Stimulated activated CD4-positive, alpha-beta T cell treated with anti-CD3 and anti-CD28 coated beads, Interleukin-4, amount 100 ng/mL, for 4 hours (primary cell): ENCODE data around the gene PLAGL2.
A peak's percentile ranks its signal among the peaks of the same experiment; 100 is the strongest.
"Not testable (repeated sequence)": the region's sequence is repeated elsewhere in the genome, so short reads cannot be mapped to it uniquely, and the experiment has no call there.

Experiments used
- DNase-seq, 2 experiments: peaks; one replicate each; pipeline ENCODE4 v3.0.0-alpha.2; 2020

The PLAGL2 gene

DNA sequence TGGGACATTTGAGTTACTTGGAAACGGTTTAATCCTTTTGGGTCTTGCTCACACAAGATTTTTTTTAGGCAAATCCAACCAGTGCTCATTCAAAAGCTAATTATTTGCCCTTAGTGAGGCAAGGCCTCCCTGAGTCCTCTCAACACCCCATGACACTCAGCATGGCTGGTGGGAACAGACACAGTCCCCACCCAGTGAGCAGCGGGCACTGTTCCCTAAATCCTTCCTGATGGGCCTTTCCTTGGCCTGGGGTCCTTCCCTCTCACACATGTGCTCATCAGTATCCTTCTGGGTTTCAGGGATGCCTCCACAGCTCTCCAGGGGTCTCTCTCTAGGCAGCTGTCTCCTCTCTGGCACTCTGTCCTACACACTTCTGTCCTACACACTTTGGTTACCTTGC lies 28.0 kb downstream of the PLAGL2 start:
- DNase-seq = no peak

DNA sequence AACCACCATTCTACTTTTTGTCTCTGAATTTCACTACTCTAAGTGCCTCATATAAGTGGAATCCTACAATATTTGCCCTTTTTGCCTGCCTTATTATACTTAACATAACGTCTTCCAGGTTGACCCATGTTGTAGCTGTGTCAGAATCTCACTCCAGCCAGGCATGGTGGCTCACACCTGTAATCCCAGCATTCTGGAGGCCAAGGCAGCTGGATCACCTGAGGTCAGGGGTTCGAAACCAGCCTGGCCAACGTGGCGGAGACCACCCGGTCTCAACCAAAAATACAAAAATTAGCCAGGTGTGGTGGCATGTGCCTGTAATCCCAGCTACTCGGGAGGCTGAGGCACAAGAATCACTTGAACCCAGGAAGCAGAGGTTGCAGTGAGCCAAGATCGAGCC lies 29.8 kb downstream of the PLAGL2 start:
- DNase-seq = not testable (repeated sequence)

DNA sequence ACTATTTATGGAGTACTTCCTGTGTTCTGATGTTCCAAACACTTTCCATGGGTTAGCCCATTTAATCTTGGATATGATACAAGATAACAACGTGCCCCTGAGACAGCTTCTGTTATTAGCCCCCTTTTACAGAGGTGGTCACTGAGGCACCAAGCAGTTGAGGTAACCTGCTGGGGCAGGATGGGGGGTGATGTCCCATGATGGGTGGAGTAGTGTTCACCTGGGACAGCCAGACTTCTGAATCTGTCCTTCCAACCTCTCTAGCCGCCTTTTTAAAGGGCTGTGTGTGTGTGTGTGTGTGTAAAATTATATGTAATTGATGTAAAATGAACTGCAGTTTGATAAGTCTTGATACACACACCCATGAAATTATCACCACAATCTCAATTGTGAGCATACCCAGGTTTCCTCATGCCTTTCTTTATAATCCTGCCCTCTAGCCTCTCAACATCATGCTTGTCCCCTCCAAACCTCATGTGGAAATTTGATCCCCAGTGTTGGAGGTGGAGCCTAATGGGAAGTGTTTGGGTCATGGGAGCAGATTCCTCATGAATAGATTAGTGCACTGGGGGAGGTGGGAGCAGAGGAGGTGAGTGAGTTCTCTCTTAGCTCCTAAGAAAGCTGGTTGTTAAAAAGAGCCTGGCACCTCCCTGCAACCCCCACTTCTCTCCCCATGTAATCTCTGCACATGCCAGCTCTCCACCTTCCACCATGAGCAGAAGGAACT lies 39.2 kb downstream of the PLAGL2 start:
- DNase-seq = no peak

DNA sequence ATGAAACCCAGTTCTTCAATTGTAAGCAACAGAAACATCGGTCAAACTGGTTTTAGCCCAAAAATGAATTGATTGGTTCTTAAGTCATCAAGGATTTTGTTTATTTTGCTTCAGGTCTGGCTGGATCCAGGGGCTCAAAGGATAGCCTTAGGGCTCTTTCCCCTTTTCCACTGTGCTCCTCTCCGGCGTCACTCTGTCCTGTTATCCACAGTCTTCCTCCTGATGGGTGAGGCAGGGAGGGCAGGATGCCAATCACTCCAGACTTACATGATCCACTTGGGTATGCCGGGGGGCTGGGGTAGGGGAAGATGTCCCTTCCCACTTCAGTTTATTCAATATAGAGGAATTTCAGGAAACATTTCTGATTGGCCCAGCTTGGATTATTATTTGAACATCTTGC lies 40.0 kb downstream of the PLAGL2 start:
- DNase-seq = no peak

DNA sequence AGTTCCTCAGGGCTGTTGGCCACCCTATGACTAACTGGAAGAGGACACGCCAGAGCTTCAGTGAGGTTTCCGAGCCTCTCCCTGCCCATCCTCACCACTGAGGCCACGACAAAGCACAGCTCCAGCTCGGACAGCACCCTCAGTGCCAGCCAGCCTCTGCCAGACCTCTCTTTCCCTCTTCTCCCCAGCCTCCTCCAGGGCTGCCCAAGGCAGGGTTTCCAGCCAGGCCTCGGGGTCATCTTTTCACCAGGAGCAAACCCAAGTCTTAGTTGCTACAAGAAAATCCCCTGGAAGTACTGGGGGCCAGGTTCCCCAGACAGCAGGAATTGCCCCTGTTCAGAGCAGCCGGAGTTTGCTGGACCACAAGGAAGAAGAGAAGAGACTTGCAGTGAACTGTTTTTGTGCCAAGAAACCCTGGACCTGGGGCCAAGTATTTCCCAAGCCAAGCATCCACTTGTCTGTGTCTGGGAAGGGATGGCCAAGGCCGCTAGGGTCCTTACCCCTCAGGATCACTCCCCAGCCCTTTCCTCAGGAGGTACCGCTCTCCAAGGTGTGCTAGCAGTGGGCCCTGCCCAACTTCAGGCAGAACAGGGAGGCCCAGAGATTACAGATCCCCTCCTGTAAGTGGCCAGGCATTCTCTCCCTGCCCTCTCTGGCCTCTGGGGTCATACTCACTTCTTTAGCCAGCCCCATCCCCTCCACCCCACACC lies 41.6 kb downstream of the PLAGL2 start:
- no peak for DNase-seq

DNA sequence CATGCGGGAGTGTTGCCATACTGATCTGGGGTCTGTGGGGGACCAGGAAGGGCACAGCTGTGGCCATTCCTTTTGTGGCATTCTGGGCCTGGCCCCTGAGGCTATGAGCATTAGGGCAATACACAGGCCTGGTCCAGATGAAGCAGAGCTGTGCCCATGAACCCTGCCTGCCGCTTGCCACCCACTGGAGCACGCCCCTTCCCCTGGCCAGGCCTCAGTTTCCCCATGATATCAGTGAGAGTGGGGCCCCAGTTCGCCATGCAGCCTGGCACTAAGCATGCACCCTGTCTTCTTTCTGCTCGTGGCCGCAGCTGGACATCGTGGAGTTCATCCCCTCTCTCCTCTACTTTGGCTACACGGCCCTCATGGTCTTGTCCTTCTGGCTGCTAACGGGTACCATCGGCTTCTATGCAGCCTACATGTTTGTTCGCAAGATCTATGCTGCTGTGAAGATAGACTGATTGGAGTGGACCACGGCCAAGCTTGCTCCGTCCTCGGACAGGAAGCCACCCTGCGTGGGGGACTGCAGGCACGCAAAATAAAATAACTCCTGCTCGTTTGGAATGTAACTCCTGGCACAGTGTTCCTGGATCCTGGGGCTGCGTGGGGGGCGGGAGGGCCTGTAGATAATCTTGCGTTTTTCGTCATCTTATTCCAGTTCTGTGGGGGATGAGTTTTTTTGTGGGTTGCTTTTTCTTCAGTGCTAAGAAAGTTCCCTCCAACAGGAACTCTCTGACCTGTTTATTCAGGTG lies 42.4 kb downstream of the PLAGL2 start:
- no peak for DNase-seq

DNA sequence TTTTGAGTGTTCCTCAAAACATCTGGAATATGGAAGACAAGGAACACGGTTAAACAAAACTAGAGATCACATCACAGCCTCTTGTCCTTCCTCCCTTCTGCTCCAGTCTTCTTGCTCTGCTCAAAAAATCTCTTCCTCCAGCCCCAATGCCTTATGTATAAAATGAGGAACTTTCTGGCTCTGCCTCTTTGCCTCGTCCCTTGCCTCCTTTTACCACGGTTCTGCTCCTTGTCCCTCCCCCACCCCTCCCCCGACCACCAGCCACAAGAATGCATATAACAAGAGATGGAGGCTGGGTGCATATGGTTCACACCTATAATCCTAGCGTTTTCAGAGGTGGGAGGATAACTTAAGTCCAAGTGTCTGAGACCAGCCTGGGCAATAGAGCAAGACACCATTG lies 43.6 kb downstream of the PLAGL2 start:
- no peak for DNase-seq

DNA sequence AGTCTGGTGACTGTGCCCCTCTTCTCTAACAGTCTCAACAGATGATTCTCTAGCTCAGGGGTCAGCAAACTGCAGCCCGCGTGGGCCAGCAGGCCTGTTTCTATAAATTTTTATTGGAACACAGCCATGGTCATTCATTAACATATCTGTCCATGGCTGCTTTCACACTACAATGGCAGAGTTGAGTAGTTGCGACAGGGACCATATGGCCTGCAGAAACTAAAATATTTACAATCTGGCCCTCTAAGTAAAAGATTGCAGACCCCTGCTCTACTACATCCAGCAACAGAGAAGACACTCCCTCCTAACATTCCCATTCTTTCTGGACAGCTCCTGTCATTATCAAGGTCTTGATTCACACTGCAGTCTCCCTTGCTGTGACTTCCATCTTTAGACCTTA lies 45.2 kb downstream of the PLAGL2 start:
- DNase-seq = no peak

DNA sequence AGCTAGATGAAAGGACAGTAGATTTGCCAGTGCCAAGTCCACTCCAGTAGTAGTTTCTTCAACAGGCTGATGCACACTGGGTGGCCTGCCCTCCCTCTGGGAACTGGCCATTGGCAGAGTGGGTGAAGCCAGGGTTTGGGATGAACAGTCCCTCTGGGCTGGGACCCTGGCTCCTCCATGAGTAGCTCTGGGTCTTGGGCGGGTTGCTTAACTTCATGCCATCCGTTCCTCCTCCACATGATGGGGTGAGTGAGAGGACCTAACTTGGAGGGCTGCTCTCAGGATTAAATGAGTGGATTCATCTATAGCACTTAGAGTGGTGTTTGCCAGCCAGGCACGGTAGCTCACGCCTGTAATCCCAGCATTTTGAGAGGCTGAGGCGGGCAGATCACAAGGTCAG lies 47.2 kb downstream of the PLAGL2 start:
- DNase-seq = no peak

DNA sequence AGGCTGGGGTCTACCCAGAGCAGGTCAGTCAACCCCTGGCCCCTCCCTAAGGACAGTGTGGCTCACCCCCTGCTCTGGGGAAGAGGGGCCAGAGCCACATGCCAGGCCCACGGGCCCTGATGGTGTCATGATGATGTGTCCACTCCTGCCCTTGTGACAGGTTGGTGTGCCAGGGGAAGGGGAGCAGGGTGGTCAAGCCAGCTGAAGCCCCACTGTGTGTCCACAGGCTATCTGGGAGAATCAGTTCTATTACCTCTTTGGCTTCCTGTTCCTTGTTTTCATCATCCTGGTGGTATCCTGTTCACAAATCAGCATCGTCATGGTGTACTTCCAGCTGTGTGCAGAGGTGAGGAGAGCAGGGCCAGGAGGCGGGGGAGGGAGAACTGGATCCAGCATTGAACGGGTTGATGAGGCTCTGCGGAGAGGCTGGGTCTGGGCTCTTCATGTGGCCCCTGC lies 47.7 kb downstream of the PLAGL2 start:
- DNase-seq = no peak

DNA sequence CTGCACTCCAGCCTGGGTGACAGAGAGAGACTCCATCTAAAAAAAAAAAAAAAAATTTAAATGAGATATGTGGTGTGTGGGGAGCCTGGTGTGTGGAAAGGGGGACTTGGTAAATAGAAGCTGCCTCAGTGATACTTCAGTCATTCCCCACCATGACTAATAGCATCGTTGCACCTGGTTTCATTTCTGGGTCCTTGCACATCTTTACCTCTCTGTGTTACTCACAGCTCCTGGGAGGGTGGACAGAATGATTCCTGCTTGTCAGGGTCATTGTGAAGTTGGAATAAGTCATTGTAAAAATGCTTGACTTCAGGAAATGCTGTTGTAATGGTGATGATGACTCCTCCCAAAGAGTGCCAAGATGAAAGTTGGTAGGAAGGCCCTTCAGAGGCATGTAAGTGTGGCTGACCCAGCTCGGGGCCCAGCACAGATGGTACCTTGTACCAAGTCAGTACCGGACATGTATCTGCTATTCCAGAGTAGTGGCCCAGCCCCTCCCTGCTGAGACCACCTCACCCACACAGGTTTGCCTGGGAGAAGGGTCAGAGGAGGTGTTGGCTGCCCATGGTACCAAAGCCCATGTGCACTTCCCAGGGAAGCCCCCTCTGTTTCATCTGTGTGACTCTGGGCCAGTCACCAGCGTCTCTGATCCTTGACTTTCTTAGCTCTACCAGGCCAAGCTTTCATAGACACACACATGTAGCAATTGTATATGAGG lies 48.4 kb downstream of the PLAGL2 start:
- DNase-seq = no peak

DNA sequence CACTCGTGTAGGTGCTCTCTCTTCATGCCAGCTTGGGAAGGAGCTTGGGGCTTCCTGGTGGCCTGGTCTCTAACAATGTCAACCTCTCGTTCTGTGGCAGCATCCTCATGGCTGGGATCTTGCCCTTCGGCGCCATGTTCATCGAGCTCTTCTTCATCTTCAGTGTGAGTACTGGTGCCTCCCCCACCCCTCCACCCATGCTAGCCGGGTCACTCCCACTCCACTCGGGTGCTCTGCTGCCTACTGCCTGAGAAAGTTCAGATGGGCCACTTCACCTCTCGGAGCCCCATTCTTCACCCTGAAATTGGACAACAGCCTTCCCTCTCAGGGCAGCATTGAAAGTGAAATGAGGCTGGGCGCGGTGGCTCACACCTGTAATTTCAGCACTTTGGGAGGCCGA lies 49.2 kb downstream of the PLAGL2 start:
- no peak for DNase-seq

DNA sequence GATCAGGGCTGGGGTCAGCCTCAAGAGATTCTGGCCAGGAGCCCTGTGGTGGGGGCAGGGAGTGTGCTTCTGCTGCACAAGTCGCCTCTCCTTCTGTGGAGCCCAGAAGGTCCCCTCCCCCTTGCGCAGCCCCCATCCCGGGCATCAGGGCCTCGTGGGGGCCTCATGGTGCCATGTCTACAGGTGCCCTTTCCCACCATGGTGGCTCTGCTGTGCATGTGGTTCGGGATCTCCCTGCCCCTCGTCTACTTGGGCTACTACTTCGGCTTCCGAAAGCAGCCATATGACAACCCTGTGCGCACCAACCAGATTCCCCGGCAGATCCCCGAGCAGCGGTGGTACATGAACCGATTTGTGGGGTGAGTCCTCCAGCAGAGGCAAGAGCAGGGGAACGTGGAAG lies 49.9 kb downstream of the PLAGL2 start:
- no peak for DNase-seq

DNA sequence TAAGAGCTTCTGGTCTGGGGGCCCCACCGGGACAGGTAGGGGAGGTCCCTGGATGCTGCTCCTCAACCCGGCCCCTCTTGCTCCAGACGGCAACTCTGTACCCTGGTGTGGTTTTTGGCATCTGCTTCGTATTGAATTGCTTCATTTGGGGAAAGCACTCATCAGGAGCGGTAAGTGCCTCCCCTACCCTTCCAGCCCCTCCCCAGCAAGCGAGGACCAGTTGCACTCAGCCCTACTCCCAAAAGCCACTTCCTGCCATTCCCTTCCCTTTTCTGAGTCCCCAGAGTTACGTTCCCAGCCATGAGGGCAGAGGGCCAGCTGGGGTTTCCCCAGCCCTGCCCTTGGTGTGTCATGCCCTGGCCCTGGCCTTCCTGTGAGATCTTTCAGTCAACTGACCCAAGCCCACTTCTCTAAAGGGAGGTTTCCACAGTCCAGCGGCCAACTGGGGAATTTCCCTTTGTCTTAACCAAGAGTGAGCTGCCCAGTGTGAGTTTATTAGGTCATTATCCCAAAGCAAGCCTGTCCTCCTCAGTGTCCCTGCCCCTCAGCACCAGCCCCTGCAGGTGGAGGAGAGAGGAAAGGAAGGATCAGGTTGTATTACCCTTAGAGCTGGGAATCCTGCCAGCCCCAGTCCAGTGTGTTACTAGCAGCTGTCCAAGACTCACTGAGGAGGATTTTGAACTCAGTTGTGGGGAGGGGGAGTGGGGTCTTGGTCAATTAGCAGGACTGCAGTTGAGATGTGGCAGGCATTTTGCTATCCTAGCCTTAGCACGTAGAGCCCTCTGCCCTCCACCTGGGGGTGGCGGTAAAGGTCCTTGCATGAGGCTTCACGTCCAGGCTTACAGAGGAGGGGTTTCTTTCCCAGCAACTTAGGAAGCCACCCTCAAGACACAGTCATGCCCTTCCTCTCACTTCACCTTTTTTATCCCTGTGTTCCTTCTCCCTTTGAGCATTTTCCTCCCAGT lies 52.2 kb downstream of the PLAGL2 start:
- DNase-seq = peak; percentile 23 to 29

DNA sequence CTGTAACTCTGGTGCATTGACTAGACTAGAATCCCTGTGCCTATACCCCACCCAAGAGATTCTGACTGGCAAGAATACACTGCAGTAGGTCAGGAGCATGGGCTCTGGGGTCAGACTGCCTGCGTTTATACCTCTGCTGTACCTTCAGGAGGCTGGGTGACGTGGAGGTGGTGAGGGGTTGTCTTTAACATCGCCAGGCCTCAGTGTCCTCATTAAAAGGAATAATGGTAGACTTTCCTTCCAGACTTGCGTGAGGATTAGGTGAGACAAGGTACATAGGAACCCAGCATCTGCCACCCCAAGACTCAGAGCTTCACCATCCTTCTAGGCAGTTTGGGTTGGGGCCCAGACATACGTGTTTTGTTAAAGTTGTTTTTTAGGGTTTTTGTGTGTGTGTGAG lies 53.8 kb downstream of the PLAGL2 start:
- DNase-seq = no peak

DNA sequence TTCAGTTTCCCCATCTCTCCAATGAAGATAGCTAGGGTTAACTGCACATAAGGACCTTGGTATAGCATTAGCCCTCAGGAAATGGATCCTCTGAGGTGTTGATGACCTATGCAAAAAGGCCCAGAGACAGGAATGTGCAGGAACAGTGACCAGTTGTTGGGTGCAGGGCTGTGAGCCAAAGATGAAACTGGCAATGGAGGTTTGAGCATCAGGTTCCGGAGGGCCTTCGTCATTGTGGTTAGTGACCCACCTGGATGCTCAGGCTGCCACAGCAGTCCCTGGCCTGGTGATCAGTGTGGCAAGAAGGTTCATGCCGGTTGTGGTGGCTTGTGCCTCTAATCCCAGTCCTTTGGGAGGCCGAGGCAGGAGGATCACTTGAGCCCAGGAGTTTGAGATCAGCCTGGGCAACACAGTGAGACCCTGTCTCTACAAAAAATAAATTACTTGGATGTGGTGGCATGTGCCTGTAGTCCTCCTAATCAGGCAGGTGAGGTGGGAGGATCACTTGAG lies 54.3 kb downstream of the PLAGL2 start:
- no peak for DNase-seq

DNA sequence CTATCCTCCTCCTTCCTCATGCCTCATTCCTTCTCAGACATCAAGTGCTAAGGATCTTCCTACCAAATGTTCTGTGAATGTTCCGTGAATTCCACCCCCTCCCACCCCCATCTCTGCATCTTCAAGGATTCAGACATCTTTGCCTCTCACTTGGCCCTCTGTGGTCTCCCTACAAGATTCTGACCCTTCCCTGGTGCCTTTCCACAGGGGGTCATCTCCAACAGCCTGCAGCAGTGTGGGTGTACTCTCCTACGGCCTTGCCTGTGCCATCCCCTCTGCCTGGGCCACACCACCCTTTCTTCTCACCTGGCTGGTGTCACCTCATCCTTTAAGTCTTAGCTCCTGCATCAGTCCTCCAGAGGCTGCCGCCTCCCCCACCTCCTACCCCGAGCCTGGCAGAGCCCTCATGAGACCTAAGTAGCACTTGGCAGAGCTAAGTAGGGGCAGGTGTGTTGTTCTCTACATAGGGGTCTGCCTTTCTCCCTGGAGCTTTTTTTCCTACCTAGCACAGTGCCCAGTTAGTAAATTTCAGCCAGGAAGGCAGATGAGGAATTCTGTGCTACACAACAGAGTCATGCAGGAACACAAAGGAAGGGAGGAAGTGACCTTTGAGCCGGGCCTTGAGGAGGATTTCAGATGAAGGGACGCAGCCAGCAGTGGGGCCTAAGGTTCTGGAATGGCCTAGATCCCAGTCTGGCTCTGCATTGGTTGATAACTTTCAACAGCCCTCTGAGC lies 55.0 kb downstream of the PLAGL2 start:
- no peak for DNase-seq

DNA sequence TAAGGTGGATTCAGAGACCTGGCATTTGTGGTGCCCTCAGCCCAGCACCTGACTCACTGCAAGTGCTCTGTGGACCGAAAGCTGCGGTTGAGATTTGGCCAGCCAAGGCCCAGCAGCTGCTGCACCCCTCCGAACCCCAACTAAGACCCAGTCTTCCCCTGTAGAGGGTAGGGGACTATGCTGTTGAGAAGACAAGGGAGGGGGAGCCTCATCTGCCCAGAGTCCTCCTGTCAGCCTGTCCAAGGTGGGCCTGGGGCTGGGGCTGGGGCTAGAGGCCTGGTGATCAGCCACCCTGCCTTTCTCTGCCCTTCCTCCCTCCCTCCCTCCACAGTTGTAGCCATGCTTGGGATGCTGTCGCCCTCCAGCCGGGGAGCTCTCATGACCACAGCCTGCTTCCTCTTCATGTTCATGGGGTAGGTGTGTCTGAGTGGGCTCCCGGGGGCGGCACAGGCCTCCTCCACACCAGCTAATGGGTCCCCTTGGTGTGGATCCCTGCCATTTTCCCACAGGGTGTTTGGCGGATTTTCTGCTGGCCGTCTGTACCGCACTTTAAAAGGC lies 57.2 kb downstream of the PLAGL2 start:
- no peak for DNase-seq

DNA sequence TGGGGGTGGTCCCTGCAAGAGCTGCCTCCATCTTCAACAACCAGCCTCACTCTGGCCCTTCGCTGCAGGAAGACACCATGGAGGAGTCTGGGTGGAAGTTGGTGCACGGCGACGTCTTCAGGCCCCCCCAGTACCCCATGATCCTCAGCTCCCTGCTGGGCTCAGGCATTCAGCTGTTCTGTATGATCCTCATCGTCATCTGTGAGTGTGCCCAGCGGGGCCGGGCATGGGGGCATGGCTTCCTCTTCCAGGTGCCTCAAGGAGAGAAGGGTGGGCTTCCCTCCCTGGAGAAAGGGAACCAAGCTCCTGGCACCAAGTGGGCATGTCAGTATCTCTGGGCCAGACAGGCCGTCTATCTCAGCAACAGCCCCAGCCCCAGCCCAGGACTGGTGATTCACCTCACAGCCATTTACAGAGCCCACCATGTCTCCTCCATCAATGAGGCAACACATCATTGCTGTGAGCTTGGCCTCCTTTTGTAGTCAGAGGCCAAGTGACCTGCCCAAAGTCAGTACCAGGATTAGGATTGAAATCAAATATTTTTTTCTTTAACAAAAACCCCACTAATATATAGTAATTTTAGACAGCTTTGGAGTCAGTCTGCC lies 57.9 kb downstream of the PLAGL2 start:
- no peak for DNase-seq
